ENCODE measurements around the gene ADGRF3.
"Not testable (repeated sequence)": the region's sequence is repeated elsewhere in the genome, so short reads cannot be mapped to it uniquely, and the experiment has no call there.

The ADGRF3 gene

DNA sequence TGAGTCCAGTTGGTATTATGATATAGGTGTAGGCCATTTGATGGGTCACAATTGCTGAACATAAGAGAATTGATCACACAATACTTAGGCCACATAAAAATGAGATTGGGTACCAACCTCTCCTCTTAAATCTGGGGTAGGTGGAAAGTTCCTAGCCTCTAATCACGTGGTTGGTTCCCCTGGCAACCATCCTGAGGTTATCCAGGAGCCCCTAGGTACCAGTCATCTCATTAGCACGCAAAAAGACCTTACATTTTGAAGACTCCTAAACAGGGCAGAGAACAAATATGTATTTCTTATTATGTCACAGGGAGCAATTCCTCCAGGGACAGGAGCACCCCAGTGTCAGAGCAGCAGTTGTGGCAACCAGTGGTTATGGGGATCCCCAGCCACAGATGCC, 13.3 kb downstream of the ADGRF3 start:
- Mint-ChIP-seq H3K4me1 (peaks cover 10% of the 10 kb centered on the region), H3K27ac (no peak overlapping the region), H3K27me3 (no peaks in the 10 kb centered on the region), H3K4me3 (no peak overlapping the region), H3K9me3 (no peaks in the 10 kb centered on the region)
- ATAC-seq (no peak), DNase-seq (no peak)

DNA sequence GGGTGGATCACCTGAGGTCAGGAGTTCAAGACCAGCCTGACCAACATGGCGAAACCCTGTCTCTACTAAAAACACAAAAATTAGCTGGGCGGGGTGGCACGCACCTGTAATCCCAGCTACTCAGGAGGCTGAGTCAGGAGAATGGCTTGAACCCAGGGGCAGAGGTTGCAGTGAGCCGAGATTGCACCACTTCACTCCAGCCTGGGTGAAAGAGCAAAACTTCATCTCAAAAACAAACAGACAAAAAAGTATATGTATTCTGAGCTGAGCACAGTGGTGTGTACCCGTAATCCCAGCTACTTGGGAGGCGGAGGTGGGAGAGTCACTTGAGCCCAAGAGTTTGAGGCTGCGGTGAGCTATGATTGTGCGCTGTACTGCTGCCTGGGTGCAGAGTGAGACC, 15.3 kb downstream of the ADGRF3 start:
- DNase-seq, H3K27ac Mint-ChIP-seq, ATAC-seq, H3K9me3 Mint-ChIP-seq, H3K4me3 Mint-ChIP-seq, H3K27me3 Mint-ChIP-seq: not testable (repeated sequence)
- H3K4me1 Mint-ChIP-seq = peaks cover 22% of the 10 kb centered on the region

- Mint-ChIP-seq H3K27me3 (no peaks in the 10 kb centered on the region), H3K27ac (no peak overlapping the region), H3K4me3 (no peak overlapping the region), H3K4me1 (peaks cover 28% of the 10 kb centered on the region), H3K9me3 (no peaks in the 10 kb centered on the region)
- no peak for ATAC-seq
- DNase-seq = no peak
Measured at GRCh38 chr2:26330604-26331003, 16.0 kb downstream of the ADGRF3 start.

DNA sequence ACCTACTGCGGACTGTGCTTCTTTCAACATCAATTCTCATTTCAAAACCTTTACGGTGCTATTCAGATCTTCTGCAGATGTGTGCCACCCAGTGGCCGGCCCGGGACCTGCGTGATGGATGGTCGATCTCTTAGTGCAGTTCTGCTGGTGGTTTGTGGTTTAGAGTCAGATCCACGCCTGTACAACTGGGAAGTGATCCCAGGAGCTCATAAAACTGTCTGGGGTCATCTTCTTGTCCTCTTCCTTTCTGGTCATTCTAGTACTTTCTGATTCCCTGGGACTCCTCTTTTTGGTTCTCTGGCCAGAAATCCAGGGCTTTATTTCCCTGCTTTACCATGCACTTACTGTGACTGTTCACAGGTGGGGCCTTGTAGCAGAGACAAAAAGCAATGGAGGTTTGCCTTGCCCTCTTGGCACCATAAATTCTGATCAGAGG, 16.5 kb downstream of the ADGRF3 start:
- Mint-ChIP-seq H3K9me3 (no peaks in the 10 kb centered on the region), H3K4me1 (peaks cover 28% of the 10 kb centered on the region), H3K4me3 (no peak overlapping the region), H3K27me3 (no peaks in the 10 kb centered on the region), H3K27ac (peak overlapping the region in 1 of 2 donors; percentile 64)
- DNase-seq = peak; percentile 73 to 83
- ATAC-seq = peak; percentile 96

GRCh38 chr2:26329083-26329482, 17.5 kb downstream of the ADGRF3 start:
- not testable (repeated sequence) for H3K9me3 Mint-ChIP-seq, H3K27ac Mint-ChIP-seq, H3K27me3 Mint-ChIP-seq, DNase-seq, H3K4me3 Mint-ChIP-seq, ATAC-seq
- H3K4me1 Mint-ChIP-seq = peaks cover 28% of the 10 kb centered on the region

- no peak for ATAC-seq
- Mint-ChIP-seq H3K27me3 (no peaks in the 10 kb centered on the region), H3K4me3 (no peak overlapping the region), H3K27ac (peak overlapping the region in 1 of 2 donors; percentile 19), H3K9me3 (no peaks in the 10 kb centered on the region), H3K4me1 (peaks cover 28% of the 10 kb centered on the region)
- DNase-seq = no peak
Measured at GRCh38 chr2:26327291-26328272, 19.0 kb downstream of the ADGRF3 start.

GRCh38 chr2:26326514-26326913, 20.1 kb downstream of the ADGRF3 start:
- DNase-seq = no peak
- ATAC-seq = peak; percentile 52
- H3K4me3 Mint-ChIP-seq = no peak overlapping the region
- peak overlapping the region in 1 of 2 donors; percentile 7 for H3K27ac Mint-ChIP-seq
- peaks cover 28% of the 10 kb centered on the region for H3K4me1 Mint-ChIP-seq
- H3K27me3 Mint-ChIP-seq = no peaks in the 10 kb centered on the region
- H3K9me3 Mint-ChIP-seq = no peaks in the 10 kb centered on the region

- DNase-seq = no peak
- Mint-ChIP-seq H3K27me3 (no peaks in the 10 kb centered on the region), H3K9me3 (no peaks in the 10 kb centered on the region), H3K4me3 (no peak overlapping the region), H3K4me1 (peaks cover 28% of the 10 kb centered on the region), H3K27ac (no peak overlapping the region)
- ATAC-seq = no peak
Measured at GRCh38 chr2:26325851-26326250, 20.7 kb downstream of the ADGRF3 start.

- no peak for DNase-seq
- H3K27me3 Mint-ChIP-seq = no peaks in the 10 kb centered on the region
Measured at GRCh38 chr2:26324903-26325302, 21.7 kb downstream of the ADGRF3 start.

GRCh38 chr2:26324479-26324878, 22.1 kb downstream of the ADGRF3 start:
- not testable (repeated sequence) for ATAC-seq, H3K27me3 Mint-ChIP-seq, H3K9me3 Mint-ChIP-seq, DNase-seq, H3K4me3 Mint-ChIP-seq, H3K27ac Mint-ChIP-seq
- H3K4me1 Mint-ChIP-seq = peaks cover 18% of the 10 kb centered on the region

More at GRCh38 chr2:26324903-26325302, 21.7 kb downstream of the ADGRF3 start:
- H3K9me3 Mint-ChIP-seq = no peaks in the 10 kb centered on the region
- no peak overlapping the region for H3K4me3 Mint-ChIP-seq
- no peak overlapping the region for H3K27ac Mint-ChIP-seq
- H3K4me1 Mint-ChIP-seq = peaks cover 22% of the 10 kb centered on the region
- ATAC-seq = no peak

DNA sequence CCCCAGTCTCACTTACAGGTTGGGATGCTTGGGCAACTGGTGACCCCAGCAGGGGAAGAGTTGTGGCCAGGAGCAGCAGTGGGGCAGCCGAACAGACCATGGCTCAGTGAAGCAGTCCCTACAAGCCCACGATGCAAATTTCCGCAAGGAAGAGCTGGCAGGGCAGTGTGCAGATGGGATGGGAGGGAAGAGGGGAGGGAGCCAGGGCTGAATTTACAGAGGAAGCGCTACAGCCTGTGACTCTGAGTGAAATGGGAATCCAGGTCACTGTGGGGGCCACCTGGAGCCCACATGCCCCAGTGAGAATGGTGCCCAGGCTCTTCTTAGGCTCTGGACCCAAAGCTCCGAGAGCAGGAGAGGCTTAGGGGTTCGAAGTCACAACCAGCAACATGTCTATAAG, 27.6 kb downstream of the ADGRF3 start:
- Mint-ChIP-seq H3K27ac (no peak overlapping the region), H3K9me3 (no peaks in the 10 kb centered on the region), H3K27me3 (no peaks in the 10 kb centered on the region), H3K4me1 (no peaks in the 10 kb centered on the region), H3K4me3 (no peak overlapping the region)
- no peak for ATAC-seq
- no peak for DNase-seq

GRCh38 chr2:26317377-26318105, 29.0 kb downstream of the ADGRF3 start:
- no peak overlapping the region for H3K4me3 Mint-ChIP-seq
- no peaks in the 10 kb centered on the region for H3K27me3 Mint-ChIP-seq

GRCh38 chr2:26316845-26317244, 29.7 kb downstream of the ADGRF3 start:
- DNase-seq (no peak), ATAC-seq (no peak)
- H3K27me3 Mint-ChIP-seq = no peaks in the 10 kb centered on the region
- no peak overlapping the region for H3K4me3 Mint-ChIP-seq
- H3K4me1 Mint-ChIP-seq = no peaks in the 10 kb centered on the region
- H3K27ac Mint-ChIP-seq = peak overlapping the region in 1 of 2 donors; percentile 17
- H3K9me3 Mint-ChIP-seq = no peaks in the 10 kb centered on the region

More at GRCh38 chr2:26317377-26318105, 29.0 kb downstream of the ADGRF3 start:
- ATAC-seq = no peak
- Mint-ChIP-seq H3K9me3 (no peaks in the 10 kb centered on the region), H3K4me1 (no peaks in the 10 kb centered on the region), H3K27ac (peak overlapping the region in 1 of 2 donors; percentile 55)
- DNase-seq = no peak

DNA sequence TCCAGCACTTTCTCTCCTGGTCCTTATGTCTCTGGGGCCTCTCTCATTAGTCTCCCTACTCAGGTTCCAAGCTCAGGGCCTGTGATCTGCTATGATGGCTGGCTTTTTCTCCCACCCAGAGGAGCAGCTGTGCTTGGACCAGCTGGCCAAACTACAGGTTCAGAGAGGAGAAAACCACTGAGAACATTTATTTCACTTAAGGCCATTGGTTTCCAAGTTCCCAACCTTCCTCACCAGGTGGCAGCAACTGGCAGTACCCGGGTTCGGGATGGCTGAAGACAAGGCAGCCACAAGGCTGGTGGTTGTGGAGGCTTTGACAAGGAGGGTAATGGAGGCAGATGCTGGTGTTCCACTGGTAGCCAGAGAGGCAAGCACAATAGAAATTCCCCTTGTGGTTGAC, 30.5 kb downstream of the ADGRF3 start:
- Mint-ChIP-seq H3K27ac (no peak overlapping the region), H3K9me3 (no peaks in the 10 kb centered on the region)
- peak; percentile 23 for ATAC-seq

GRCh38 chr2:26314243-26314642, 32.3 kb downstream of the ADGRF3 start:
- no peak overlapping the region for H3K27ac Mint-ChIP-seq
- no peaks in the 10 kb centered on the region for H3K27me3 Mint-ChIP-seq
- no peak overlapping the region for H3K4me3 Mint-ChIP-seq
- DNase-seq (no peak), ATAC-seq (no peak)
- no peaks in the 10 kb centered on the region for H3K9me3 Mint-ChIP-seq
- no peaks in the 10 kb centered on the region for H3K4me1 Mint-ChIP-seq

More for the DNA sequence above, 30.5 kb downstream of the ADGRF3 start:
- H3K4me1 Mint-ChIP-seq = no peaks in the 10 kb centered on the region
- DNase-seq = no peak
- no peaks in the 10 kb centered on the region for H3K27me3 Mint-ChIP-seq
- no peak overlapping the region for H3K4me3 Mint-ChIP-seq

GRCh38 chr2:26313446-26313845, 33.1 kb downstream of the ADGRF3 start:
- no peak for ATAC-seq
- no peaks in the 10 kb centered on the region for H3K27me3 Mint-ChIP-seq
- no peak for DNase-seq
- no peaks in the 10 kb centered on the region for H3K9me3 Mint-ChIP-seq
- no peaks in the 10 kb centered on the region for H3K4me1 Mint-ChIP-seq
- H3K27ac Mint-ChIP-seq = no peak overlapping the region
- no peak overlapping the region for H3K4me3 Mint-ChIP-seq
